ENCODE results near the gene IMP4.

IMP4 gene

GRCh38 chr2:130336877-130337734 lies 5.6 kb upstream of the IMP4 start:
- DNase-seq (ENCODE audit: low spot score): peak; percentile 81

GRCh38 chr2:130337735-130338325 lies 4.9 kb upstream of the IMP4 start:
- DNase-seq (ENCODE audit: low spot score): no peak

GRCh38 chr2:130338793-130339345 lies 3.8 kb upstream of the IMP4 start:
- no peak for DNase-seq (ENCODE audit: low spot score)

- no peak for DNase-seq (ENCODE audit: low spot score)
Measured at GRCh38 chr2:130339885-130340745, 2.6 kb upstream of the IMP4 start.

GRCh38 chr2:130341562-130342019 lies 1.1 kb upstream of the IMP4 start:
- no peak for DNase-seq (ENCODE audit: low spot score)

GRCh38 chr2:130342020-130342532 lies 621 bp upstream of the IMP4 start:
- DNase-seq (ENCODE audit: low spot score): peak; percentile 93

- no peak for DNase-seq (ENCODE audit: low spot score)
Measured at GRCh38 chr2:130344578-130344977, 1.9 kb downstream of the IMP4 start.

GRCh38 chr2:130345091-130345490 lies 2.4 kb downstream of the IMP4 start:
- no peak for DNase-seq (ENCODE audit: low spot score)

GRCh38 chr2:130345611-130346010 lies 2.9 kb downstream of the IMP4 start:
- no peak for DNase-seq (ENCODE audit: low spot score)

GRCh38 chr2:130346041-130346740 lies 3.5 kb downstream of the IMP4 start:
- no peak for DNase-seq (ENCODE audit: low spot score)

- no peak for DNase-seq (ENCODE audit: low spot score)
Measured at GRCh38 chr2:130346741-130347066, 4.0 kb downstream of the IMP4 start.

GRCh38 chr2:130347220-130347925 lies 4.7 kb downstream of the IMP4 start:
- DNase-seq (ENCODE audit: low spot score): no peak

- DNase-seq (ENCODE audit: low spot score): no peak
Measured at GRCh38 chr2:130349174-130349573, 6.5 kb downstream of the IMP4 start.

GRCh38 chr2:130351711-130352110 lies 9.0 kb downstream of the IMP4 start:
- no peak for DNase-seq (ENCODE audit: low spot score)

GRCh38 chr2:130352237-130352636 lies 9.5 kb downstream of the IMP4 start:
- no peak for DNase-seq (ENCODE audit: low spot score)

- DNase-seq (ENCODE audit: low spot score): no peak
Measured at GRCh38 chr2:130353291-130354138, 10.8 kb downstream of the IMP4 start.

- no peak for DNase-seq (ENCODE audit: low spot score)
Measured at GRCh38 chr2:130354139-130354428, 11.4 kb downstream of the IMP4 start.

GRCh38 chr2:130355172-130355577 lies 12.5 kb downstream of the IMP4 start:
- DNase-seq (ENCODE audit: low spot score): no peak

GRCh38 chr2:130355578-130356431 lies 13.1 kb downstream of the IMP4 start, which contains the start of gene PTPN18:
PTPN18 (plus strand) TSS chr2:130356056; CDS start chr2:130356108, 52 bp downstream.
- DNase-seq (ENCODE audit: low spot score): peak; percentile 86

Data from putamen (tissue), 1 donor.